ENCODE results near the gene SORCS1. TPM values are rescaled to one million over a fixed set of nuclear protein-coding genes. Genes with fewer than 3 reads are reported as not detected.

SORCS1 gene
- total and polyA plus RNA-seq, 2 of the 8 experiments (the other 6 are each of a cell fraction or from before 2014, with no cell fraction given) = 4.1 to 4.6 TPM

DNA sequence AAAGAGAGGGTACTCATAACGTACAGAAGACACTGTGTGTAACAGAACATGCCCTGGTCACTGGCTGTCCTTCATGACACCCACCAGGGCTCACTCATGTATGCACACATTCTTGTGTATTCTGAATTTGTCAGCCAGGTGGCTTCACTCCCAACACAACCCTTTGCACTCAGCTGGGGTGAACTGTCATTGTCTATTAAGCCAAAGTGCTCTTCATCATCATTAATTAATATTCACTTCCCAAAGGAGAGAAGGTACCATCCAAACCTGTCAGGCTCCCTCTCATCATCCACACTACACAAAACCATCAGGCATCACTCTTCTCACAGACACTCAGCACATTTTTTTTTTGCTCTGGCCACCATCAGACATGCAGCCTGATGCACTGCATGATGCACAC is 469.8 kb downstream of the SORCS1 start:
- Histone ChIP-seq H3K4ac (replicated peaks; ENCODE audit: insufficient read length, low read depth, low read length) (no peak overlapping the region), H2BK20ac (ENCODE audit: low read length) (no peak overlapping the region), H2AFZ (ENCODE audit: low read length) (no peak overlapping the region), H3K9ac (replicated peaks in 1 of 4; ENCODE audit: extremely low read depth in 1 of 4, low read depth in 3 of 4, low read length in 3 of 4) (no peak overlapping the region), H3K79me2 (ENCODE audit: control insufficient read depth in 1 of 2, insufficient read depth in 2 of 2, low read length in 2 of 2) (no peaks in the 10 kb centered on the region), H3K27me3 (replicated peaks in 1 of 4; ENCODE audit: control insufficient read depth in 3 of 4, extremely low read depth in 1 of 4, insufficient read depth in 3 of 4, low read length in 3 of 4) (no peaks in the 10 kb centered on the region), H3K36me3 (ENCODE audit: control insufficient read depth in 2 of 4, insufficient read depth in 4 of 4, low read length in 3 of 4) (no peaks in the 10 kb centered on the region), H3K4me2 (ENCODE audit: insufficient read depth in 1 of 2, low read depth in 2 of 2, low read length in 2 of 2) (no peak overlapping the region), H3K4me1 (replicated peaks in 1 of 4; ENCODE audit: control insufficient read depth in 3 of 4, insufficient read depth in 4 of 4, low read length in 3 of 4) (no peaks in the 10 kb centered on the region), H3K4me3 (ENCODE audit: extremely low read depth in 1 of 4, insufficient read depth in 2 of 4, low read depth in 3 of 4, low read length in 4 of 4) (no peak overlapping the region), H2BK120ac (replicated peaks; ENCODE audit: low read depth, low read length) (no peak overlapping the region), H2BK15ac (ENCODE audit: low read length) (no peak overlapping the region), H4K8ac (ENCODE audit: extremely low read depth, insufficient read depth, low read length) (no peak overlapping the region), H3K18ac (ENCODE audit: extremely low read depth, low read length) (no peak overlapping the region), H2BK5ac (ENCODE audit: low read depth, low read length) (no peak overlapping the region), H3K56ac (replicated peaks; ENCODE audit: insufficient read length, low read depth, low read length) (no peak overlapping the region), H3K9me3 (ENCODE audit: insufficient read depth in 2 of 2, low read depth in 1 of 2, low read length in 1 of 2) (no peaks in the 10 kb centered on the region), H3K23me2 (ENCODE audit: low read depth, low read length) (no peaks in the 10 kb centered on the region), H3K23ac (ENCODE audit: insufficient read length) (no peak overlapping the region), H3K14ac (ENCODE audit: insufficient read length) (no peak overlapping the region), H4K20me1 (replicated peaks in 1 of 2; ENCODE audit: control insufficient read depth in 1 of 2, insufficient read depth in 2 of 2, low read length in 2 of 2) (no peaks in the 10 kb centered on the region), H4K5ac (ENCODE audit: insufficient read length, low read depth, low read length) (no peak overlapping the region), H2BK12ac (ENCODE audit: low read depth, low read length) (no peak overlapping the region), H4K91ac (replicated peaks; ENCODE audit: insufficient read length, low read length) (no peak overlapping the region), H2AK5ac (ENCODE audit: low read depth, low read length) (no peak overlapping the region), H3K27ac (ENCODE audit: low read depth, low read length) (no peak overlapping the region), H3K79me1 (ENCODE audit: low read depth, low read length) (no peaks in the 10 kb centered on the region)
- FAIRE-seq = no peak
- ChIA-PET POLR2A (ENCODE audit: partially characterized antibody) (interaction anchor here (0.7 kb wide), 1 partner anchor 576 kb away, joined by 3 read pairs; no protein-coding TSS in a partner anchor), CTCF (ENCODE audit: partially characterized antibody) (interaction anchor here (0.6 kb wide), 1 partner anchor 116 kb away, joined by 4 read pairs; no protein-coding TSS in a partner anchor)
- DNase-seq (ENCODE audit: low read depth in 1 of 2, low spot score in 2 of 2) = no peak
- WGBS, 2 experiments (ENCODE audit: extremely low coverage in 1 of 2, insufficient coverage in 1 of 2, insufficient read length in 1 of 2, insufficient replicate concordance in 2 of 2, low coverage in 1 of 2, low lambda C conversion rate in 2 of 2, missing lambda C conversion rate in 1 of 2) = 87% methylated on average over 1 of the region's 1 CpG; no CpG with 5 or more reads in 1 of the 2 experiments
- TF ChIP-seq POU5F1 (IDR thresholded peaks at IDR 0.05; ENCODE audit: low read depth, low read length) = no peak
- TF ChIP-seq KDM4A (IDR thresholded peaks at IDR 0.05; ENCODE audit: low read depth, low read length, severe bottlenecking) = no peak
- no peak for TF ChIP-seq TAF7 (optimal IDR thresholded peaks at IDR 0.05; ENCODE audit: borderline replicate concordance, low read depth, low read length)
- TF ChIP-seq, protein P1, sequence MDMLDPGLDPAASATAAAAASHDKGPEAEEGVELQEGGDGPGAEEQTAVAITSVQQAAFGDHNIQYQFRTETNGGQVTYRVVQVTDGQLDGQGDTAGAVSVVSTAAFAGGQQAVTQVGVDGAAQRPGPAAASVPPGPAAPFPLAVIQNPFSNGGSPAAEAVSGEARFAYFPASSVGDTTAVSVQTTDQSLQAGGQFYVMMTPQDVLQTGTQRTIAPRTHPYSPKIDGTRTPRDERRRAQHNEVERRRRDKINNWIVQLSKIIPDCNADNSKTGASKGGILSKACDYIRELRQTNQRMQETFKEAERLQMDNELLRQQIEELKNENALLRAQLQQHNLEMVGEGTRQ (IDR thresholded peaks at IDR 0.05; ENCODE audit: low read length) = no peak
- TF ChIP-seq, protein P2, sequence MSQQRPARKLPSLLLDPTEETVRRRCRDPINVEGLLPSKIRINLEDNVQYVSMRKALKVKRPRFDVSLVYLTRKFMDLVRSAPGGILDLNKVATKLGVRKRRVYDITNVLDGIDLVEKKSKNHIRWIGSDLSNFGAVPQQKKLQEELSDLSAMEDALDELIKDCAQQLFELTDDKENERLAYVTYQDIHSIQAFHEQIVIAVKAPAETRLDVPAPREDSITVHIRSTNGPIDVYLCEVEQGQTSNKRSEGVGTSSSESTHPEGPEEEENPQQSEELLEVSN (IDR thresholded peaks at IDR 0.05) = no peak
- no peak for TF ChIP-seq KDM1A (IDR thresholded peaks at IDR 0.05; ENCODE audit: borderline replicate concordance, low read length)
- no peak for TF ChIP-seq PHF8 (conservative IDR thresholded peaks at IDR 0.05; ENCODE audit: low read depth, low read length)
- no peak for TF ChIP-seq RFX5 (IDR thresholded peaks at IDR 0.05; ENCODE audit: borderline replicate concordance, low read depth, low read length)
- no peak for TF ChIP-seq SP4 (IDR thresholded peaks at IDR 0.05; ENCODE audit: low read length)
- TF ChIP-seq SIX5 (IDR thresholded peaks at IDR 0.05; ENCODE audit: low read depth, low read length) = no peak
- no peak for TF ChIP-seq CEBPB (IDR thresholded peaks at IDR 0.05; ENCODE audit: low read depth, low read length)
- TF ChIP-seq BCL11A (IDR thresholded peaks at IDR 0.05; ENCODE audit: low read depth in 2 of 2, low read length in 2 of 2) = no peak
